Mucosa of descending colon (tissue), 3 donors: ENCODE measurements around the gene PNRC1. TPM values are rescaled to one million over a fixed set of nuclear protein-coding genes. Genes with fewer than 3 reads are reported as not detected.
"Not testable (repeated sequence)": the region's sequence is repeated elsewhere in the genome, so short reads cannot be mapped to it uniquely, and the experiment has no call there.

Experiments used
- ATAC-seq: fragments of 200-7000 bp; cut with Tn5 transposase; one replicate; pipeline ENCODE4 v1.9.1; 2020; ENCODE audit warnings: mild to moderate bottlenecking, moderate library complexity
- DNase-seq, 3 donors: peaks; one replicate each; pipeline ENCODE4 v3.0.0-alpha.2; 2020
- H3K36me3 ChIP-seq: fragments of 200-600 bp; one replicate; pipeline ENCODE4 v1.8.0; 2021; ENCODE audit warnings: low read depth, mild to moderate bottlenecking
- H3K4me1 ChIP-seq: fragments of 200-600 bp; one replicate; pipeline ENCODE4 v1.8.0; 2021; ENCODE audit warnings: low read depth, mild to moderate bottlenecking
- H3K4me3 ChIP-seq: fragments of 200-600 bp; one replicate; pipeline ENCODE4 v1.8.0; 2021; ENCODE audit warnings: mild to moderate bottlenecking
- H3K9me3 ChIP-seq: fragments of 200-600 bp; one replicate; pipeline ENCODE4 v1.8.0; 2021; ENCODE audit warnings: mild to moderate bottlenecking
- intact Hi-C, 2 donors: fragments of 100-400 bp; cut with DNase I in 1 of 2; cut with micrococcal nuclease in 1 of 2; formaldehyde crosslinking; loops; one replicate each; pipeline versions ENCODE4 v1.11.0 to v1.11.1; 2022; cut with DNase I, micrococcal nuclease
- total RNA-seq, 3 donors: library from RNA; stranded (reverse); fragmentation: NEBNext Ultra II Directional in 2 of 3; extraction: Animal tissue kit (Norgen Biotek cat#: 25700) in 2 of 3; gene quantifications; one replicate each; pipeline versions ENCODE4 v1.2.1 to v1.2.4, GENCODE V29; 2021 to 2023
- TF ChIP-seq, protein P1 (sequence below): fragments of 200-600 bp; IDR thresholded peaks from one replicate; pipeline ENCODE4 v1.8.0; 2022; ENCODE audit warnings: antibody characterized with exemption, mild to moderate bottlenecking
- donor health status: DM: no; HTN: no; CAD: no; lungs with moderate emphysema.
- donor health status: DM: no; HTN: no; CAD: no.
- donor health status: DM: no; HTN: yes; CAD: no.

Gene PNRC1
- total RNA-seq, 3 donors from 2014 or later, result 99.9 to 261 (median 102) TPM

DNA sequence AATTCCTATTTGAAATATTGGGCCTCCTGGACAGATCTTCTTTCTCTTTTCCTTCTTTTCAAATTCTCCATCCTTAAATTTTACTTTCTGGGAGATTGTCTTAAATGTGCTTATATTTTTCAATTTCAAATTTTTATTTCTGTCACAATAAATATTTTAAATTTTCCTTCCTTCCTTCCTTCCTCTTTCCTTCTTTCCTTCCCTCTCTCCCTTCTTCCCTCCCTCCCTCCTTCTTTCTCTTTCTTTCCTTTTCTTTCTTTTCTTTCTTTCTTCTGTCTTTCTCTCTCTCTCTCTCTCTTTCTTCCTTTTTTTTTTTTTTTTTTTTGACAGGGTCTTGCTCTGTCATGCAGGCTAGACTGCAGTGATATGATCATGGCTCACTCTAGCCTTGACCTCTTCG lies 16.7 kb upstream of the PNRC1 start:
- ATAC-seq (no peak), DNase-seq (no peak)
- TF ChIP-seq, protein P1, sequence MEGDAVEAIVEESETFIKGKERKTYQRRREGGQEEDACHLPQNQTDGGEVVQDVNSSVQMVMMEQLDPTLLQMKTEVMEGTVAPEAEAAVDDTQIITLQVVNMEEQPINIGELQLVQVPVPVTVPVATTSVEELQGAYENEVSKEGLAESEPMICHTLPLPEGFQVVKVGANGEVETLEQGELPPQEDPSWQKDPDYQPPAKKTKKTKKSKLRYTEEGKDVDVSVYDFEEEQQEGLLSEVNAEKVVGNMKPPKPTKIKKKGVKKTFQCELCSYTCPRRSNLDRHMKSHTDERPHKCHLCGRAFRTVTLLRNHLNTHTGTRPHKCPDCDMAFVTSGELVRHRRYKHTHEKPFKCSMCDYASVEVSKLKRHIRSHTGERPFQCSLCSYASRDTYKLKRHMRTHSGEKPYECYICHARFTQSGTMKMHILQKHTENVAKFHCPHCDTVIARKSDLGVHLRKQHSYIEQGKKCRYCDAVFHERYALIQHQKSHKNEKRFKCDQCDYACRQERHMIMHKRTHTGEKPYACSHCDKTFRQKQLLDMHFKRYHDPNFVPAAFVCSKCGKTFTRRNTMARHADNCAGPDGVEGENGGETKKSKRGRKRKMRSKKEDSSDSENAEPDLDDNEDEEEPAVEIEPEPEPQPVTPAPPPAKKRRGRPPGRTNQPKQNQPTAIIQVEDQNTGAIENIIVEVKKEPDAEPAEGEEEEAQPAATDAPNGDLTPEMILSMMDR, result no peak
- intact Hi-C loops, result no loop called here
- H3K4me1 ChIP-seq, result no peaks in the 10 kb centered on the region
- H3K36me3 ChIP-seq, result no peaks in the 10 kb centered on the region
- no peak overlapping the region for H3K4me3 ChIP-seq
- H3K9me3 ChIP-seq, result no peaks in the 10 kb centered on the region

DNA sequence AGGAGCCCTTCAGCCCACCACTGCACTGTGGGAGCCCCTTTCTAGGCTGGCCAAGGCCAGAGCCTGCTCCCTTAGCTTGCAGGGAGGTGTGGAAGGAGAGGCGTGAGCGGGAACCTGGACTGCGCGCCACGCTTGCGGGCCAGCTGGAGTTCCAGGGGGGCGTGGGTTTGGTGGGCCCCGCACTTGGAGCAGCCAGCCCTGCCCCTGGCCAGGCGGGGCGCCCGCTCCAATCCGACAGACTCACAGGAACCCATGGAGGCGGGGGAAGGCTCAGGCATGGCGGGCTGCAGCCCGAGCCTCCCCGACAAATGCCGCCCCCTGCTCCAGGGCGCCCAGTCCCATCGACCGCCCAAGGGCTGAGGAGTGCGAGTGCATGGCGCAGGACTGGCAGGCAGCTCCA lies 15.6 kb upstream of the PNRC1 start:
- H3K4me1 ChIP-seq, DNase-seq, intact Hi-C loops, H3K4me3 ChIP-seq, H3K36me3 ChIP-seq, ATAC-seq, H3K9me3 ChIP-seq: not testable (repeated sequence)

DNA sequence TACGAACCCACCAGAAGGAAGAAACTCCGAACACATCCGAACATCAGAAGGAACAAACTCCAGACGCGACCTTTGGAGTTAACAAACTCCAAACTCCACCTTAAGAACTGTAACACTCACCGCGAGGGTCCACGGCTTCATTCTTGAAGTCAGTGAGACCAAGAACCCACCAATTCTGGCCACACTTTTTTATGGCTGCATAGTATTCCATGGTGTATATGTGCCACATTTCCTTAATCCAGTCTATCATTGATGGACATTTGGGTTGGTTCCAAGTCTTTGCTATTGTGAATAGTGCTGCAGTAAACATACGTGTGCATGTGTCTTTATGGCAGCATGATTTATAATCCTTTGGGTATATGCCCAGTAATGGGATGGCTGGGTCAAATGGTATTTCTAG lies 14.4 kb upstream of the PNRC1 start:
- H3K4me1 ChIP-seq, H3K9me3 ChIP-seq, ATAC-seq, intact Hi-C loops, H3K4me3 ChIP-seq, H3K36me3 ChIP-seq, DNase-seq: not testable (repeated sequence)

DNA sequence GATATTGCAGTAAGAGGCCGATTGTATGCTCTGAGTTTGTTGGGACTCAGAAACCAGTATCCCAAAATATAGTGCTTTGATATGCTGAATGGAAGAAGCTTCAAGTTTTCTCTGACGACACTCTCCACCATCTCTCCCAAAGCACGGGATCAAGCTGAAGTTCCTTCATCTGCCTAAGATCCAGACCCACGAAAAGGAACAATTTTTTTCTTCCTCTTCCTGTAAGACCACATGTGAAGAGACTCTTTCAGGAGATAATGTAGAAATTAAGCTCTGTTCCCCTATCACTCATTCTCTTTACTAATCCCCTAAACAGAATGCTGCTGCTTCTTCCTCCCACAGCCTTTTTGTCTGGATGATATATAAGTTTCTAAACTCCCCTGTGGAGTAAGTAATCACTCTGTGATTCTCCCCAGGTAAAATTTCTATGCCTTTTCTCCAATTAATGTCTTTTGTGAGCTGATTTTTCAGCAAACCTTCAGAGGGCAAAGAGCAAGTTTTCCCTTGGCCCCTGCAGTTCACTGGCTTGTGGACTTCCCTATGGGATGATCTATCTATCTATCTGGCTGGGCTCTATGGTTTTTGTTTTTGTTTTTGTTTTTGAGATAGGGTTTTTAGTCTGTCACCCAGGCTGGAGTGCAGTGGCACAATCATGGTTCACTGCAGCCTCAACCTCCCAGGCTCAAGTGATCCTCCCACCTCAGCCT lies 13.5 kb upstream of the PNRC1 start:
- DNase-seq (no peak), ATAC-seq (no peak)
- intact Hi-C loops, result no loop called here
- Histone ChIP-seq H3K4me3 (no peak overlapping the region), H3K9me3 (no peaks in the 10 kb centered on the region), H3K4me1 (peaks cover 3% of the 10 kb centered on the region), H3K36me3 (no peaks in the 10 kb centered on the region)
- TF ChIP-seq, protein P1, result no peak

DNA sequence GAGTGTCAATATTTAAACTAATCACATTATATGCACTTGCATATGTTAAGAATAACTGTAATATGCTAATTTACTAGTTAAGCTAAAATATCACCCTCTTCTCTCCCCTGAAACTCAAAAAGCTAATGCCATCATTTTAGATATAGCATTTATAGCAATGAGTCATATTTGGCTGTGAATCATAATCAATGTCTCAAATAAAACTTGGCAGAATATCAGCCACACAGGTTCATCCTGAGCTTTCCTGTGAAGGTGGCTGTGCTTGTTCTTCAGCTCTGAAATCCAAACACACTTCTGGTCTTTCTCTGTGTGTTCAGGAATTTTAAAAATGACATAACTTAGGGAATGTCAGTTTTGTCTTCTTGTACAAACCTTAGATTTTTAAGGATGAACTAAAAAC lies 12.8 kb upstream of the PNRC1 start:
- TF ChIP-seq, protein P1, result no peak
- Histone ChIP-seq H3K4me1 (peaks cover 3% of the 10 kb centered on the region), H3K4me3 (no peak overlapping the region), H3K36me3 (no peaks in the 10 kb centered on the region), H3K9me3 (no peaks in the 10 kb centered on the region)
- DNase-seq (no peak), ATAC-seq (peak; percentile 31)
- intact Hi-C loops, result no loop called here

DNA sequence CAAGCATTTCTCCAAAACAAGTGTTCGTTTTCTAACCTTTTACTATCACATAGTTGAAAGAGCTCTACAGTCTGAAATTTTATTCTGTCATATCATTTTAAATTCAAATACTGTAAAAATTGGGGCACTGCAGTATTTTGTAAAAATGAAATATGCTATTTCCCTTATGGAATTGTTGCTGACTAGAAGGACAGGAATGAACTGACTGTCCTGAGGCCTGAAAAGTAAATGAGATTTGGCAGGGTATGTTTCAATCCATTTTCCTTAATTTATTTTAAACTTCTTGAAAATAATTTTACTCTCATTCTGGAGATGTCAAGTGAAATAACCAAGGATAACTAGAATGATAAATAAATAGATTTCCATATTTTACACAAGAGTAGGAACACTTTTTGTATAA lies 11.9 kb upstream of the PNRC1 start:
- no peaks in the 10 kb centered on the region for H3K9me3 ChIP-seq
- intact Hi-C loops, result no loop called here
- H3K4me1 ChIP-seq, result peaks cover 3% of the 10 kb centered on the region
- TF ChIP-seq, protein P1, result no peak
- no peak for DNase-seq
- no peak for ATAC-seq
- no peaks in the 10 kb centered on the region for H3K36me3 ChIP-seq
- peak overlapping the region; percentile 11 for H3K4me3 ChIP-seq
